Heart right ventricle (tissue), 16 donors: ENCODE results near the gene SCAMP3. TPM values are rescaled to one million over a fixed set of nuclear protein-coding genes. Genes with fewer than 3 reads are reported as not detected.

Experiments used
- ATAC-seq, 8 donors: fragments of 200-7000 bp; cut with Tn5 transposase; one replicate each; pipeline ENCODE4 v1.9.1; 2020; ENCODE audit warnings: mild to moderate bottlenecking in 8 of 8, moderate library complexity in 8 of 8, moderate number of reproducible peaks in 1 of 8
- DNase-seq, 2 donors: peaks; one replicate each; pipeline ENCODE4 v3.0.0-alpha.2; 2020
- H3K27ac ChIP-seq, 10 donors: fragments of 200-600 bp; sonication (generic) in 2 of 10; one replicate each; pipeline versions ENCODE4 v1.5.0 to v1.8.0; 2020 to 2022; ENCODE audit warnings: mild to moderate bottlenecking in 3 of 10
- H3K27me3 ChIP-seq, 7 donors: fragments of 200-600 bp; one replicate each; pipeline ENCODE4 v1.8.0; 2021 to 2022; ENCODE audit warnings: mild to moderate bottlenecking in 2 of 7
- H3K36me3 ChIP-seq, 9 donors: fragments of 200-600 bp; sonication (generic) in 1 of 9; one replicate each; pipeline versions ENCODE4 v1.5.0 to v1.8.0; 2020 to 2022; ENCODE audit warnings: mild to moderate bottlenecking in 2 of 9
- H3K4me1 ChIP-seq, 9 donors: fragments of 200-600 bp; sonication (generic) in 1 of 9; one replicate each; pipeline versions ENCODE4 v1.5.0 to v1.8.0; 2020 to 2022; ENCODE audit warnings: mild to moderate bottlenecking in 4 of 9
- H3K4me3 ChIP-seq, 10 donors: fragments of 200-600 bp; sonication (generic) in 2 of 10; one replicate each; pipeline versions ENCODE4 v1.5.0 to v1.8.0; 2020 to 2022; ENCODE audit warnings: mild to moderate bottlenecking in 7 of 10, moderate library complexity in 2 of 10
- H3K9me3 ChIP-seq, 11 donors: fragments of 200-600 bp in 10 of 11; sonication (generic) in 2 of 11; one replicate each; pipeline versions ENCODE4 v1.5.0 to v1.8.0; 2013 to 2022; ENCODE audit warnings: mild to moderate bottlenecking in 2 of 11, control low read depth in 1 of 11, moderate library complexity in 1 of 11
- CTCF ChIP-seq, 9 donors: fragments of 200-600 bp; sonication (generic) in 2 of 9; IDR thresholded peaks; one replicate each; pipeline versions ENCODE4 v1.5.0 to v1.8.0; 2021 to 2022; ENCODE audit warnings: antibody characterized with exemption in 9 of 9, mild to moderate bottlenecking in 5 of 9, moderate library complexity in 1 of 9
- WGBS, 2 donors: extraction: QIAGEN DNeasy Blood & Tissue Kit; methylation state at CpG; one replicate each; pipeline ENCODE4 v1.1.7; 2013; ENCODE audit warnings: inconsistent platforms in 1 of 2; 5-methylcytosine and 5-hydroxymethylcytosine counted together
- intact Hi-C, 10 donors: fragments of 100-400 bp; cut with DNase I; formaldehyde crosslinking; loops; one replicate each; pipeline versions ENCODE4 v1.11.1 to v1.14.2; 2022
- polyA plus RNA-seq, 2 donors: library from polyadenylated mRNA; stranded (reverse); fragments of 200-250 nt; gene quantifications; one replicate each; pipeline ENCODE4 v1.2.3, GENCODE V29; 2013
- total RNA-seq, 10 donors: library from RNA; stranded (reverse); fragmentation: NEBNext Ultra II Directional in 3 of 10; extraction: Animal tissue kit (Norgen Biotek cat#: 25700) in 3 of 10; gene quantifications; one replicate each; pipeline versions ENCODE4 v1.2.1 to v1.2.4, GENCODE V29; 2021 to 2023
- donor health status: Arrhythmogenic right ventricular cardiomyopathy.
- donor health status: ischemic (EF 13 %, LVEDD 7.1; RV severe dilation, severe dysfunction).
- donor health status: healthy with polysubstance abuse.
- donor health status: DM: no; HTN: yes; CAD: no.
- donor health status: DM: no; HTN: no; CAD: no.
- donor health status: ischemic (EF 25% LVEDD 6.9; RV normal size, moderate dysfunction).
- donor health status: ischemic (EF 25% LVEDD 5.7; RV mildly dilated, moderate dysfunction).
- donor health status: healthy.
- donor health status: DM: yes; HTN: yes; CAD: no.
- donor health status: Ischemic cardiomyopathy.
- donor health status: ischemic (EF 35%, LVEDD 5.7; RV mildly dilated, moderate dysfunction).
- donor health status: nonischemic (EF 11% LVEDD 7.7; RV severe dilation, severe dysfunction).
- donor health status: DM: yes; HTN: yes; CAD: no.
- donor health status: PGD.
- donor health status: ischemic (EF 29% LVEDD 5.4; RV normal size, mild dysfunction).
- donor health status: nonischemic (EF 23%, LVEDD 6.1; RV moderate dilation, normal function).

The SCAMP3 gene
- total and polyA plus RNA-seq, 12 donors = 47.9 to 109 (median 60.1) TPM

GRCh38 chr1:155254228-155254713 lies 7.9 kb downstream of the SCAMP3 start:
- no peaks in the 10 kb centered on the region for H3K27me3 ChIP-seq
- H3K4me3 ChIP-seq = peak overlapping the region; percentile 64 to 99 (median 92)
- TF ChIP-seq CTCF (IDR thresholded peaks at IDR 0.05) = no peak
- 46 to 48% methylated on average over 12 of the region's 12 CpGs for WGBS, 2 donors
- intact Hi-C loops = loop anchor here in 7 of 10 donors (2.0 to 10.0 kb wide), 5 partner anchors 68 to 341 kb away; partner anchors contain the start of gene RUSC1 (in 5 of the 7)
- H3K36me3 ChIP-seq = peaks cover 0 to 32% (median 12%) of the 10 kb centered on the region in 9 donors
- H3K27ac ChIP-seq = peak overlapping the region in 9 of 10 donors; percentile 22 to 100 (median 97)
- no peaks in the 10 kb centered on the region for H3K9me3 ChIP-seq
- DNase-seq (no peak), ATAC-seq (peak in 1 of 8 donors; percentile 1)
- peaks cover 12 to 44% (median 35%) of the 10 kb centered on the region in 9 donors for H3K4me1 ChIP-seq

GRCh38 chr1:155253797-155254196 lies 8.4 kb downstream of the SCAMP3 start:
- Histone ChIP-seq H3K27me3 (no peaks in the 10 kb centered on the region), H3K9me3 (no peaks in the 10 kb centered on the region), H3K36me3 (peaks cover 0 to 32% (median 11%) of the 10 kb centered on the region in 9 donors), H3K27ac (peak overlapping the region in 7 of 10 donors; percentile 22 to 100 (median 97)), H3K4me1 (peaks cover 12 to 44% (median 35%) of the 10 kb centered on the region in 9 donors), H3K4me3 (peak overlapping the region in 7 of 10 donors; percentile 78 to 99 (median 93))
- DNase-seq (no peak), ATAC-seq (no peak)
- TF ChIP-seq CTCF (IDR thresholded peaks at IDR 0.05) = no peak
- intact Hi-C loops = loop anchor here in 7 of 10 donors (2.0 to 10.0 kb wide), 5 partner anchors 69 to 341 kb away; partner anchors contain the start of gene RUSC1 (in 5 of the 7)
- WGBS, 2 donors = 67 to 75% methylated on average over 5 of the region's 5 CpGs

GRCh38 chr1:155253208-155253607 lies 9.0 kb downstream of the SCAMP3 start:
- peak overlapping the region in 1 of 10 donors; percentile 100 for H3K27ac ChIP-seq
- H3K4me3 ChIP-seq = peak overlapping the region in 1 of 10 donors; percentile 80
- no peak for DNase-seq

GRCh38 chr1:155251566-155251965 lies 10.6 kb downstream of the SCAMP3 start:
- no peaks in the 10 kb centered on the region for H3K27me3 ChIP-seq
- DNase-seq (no peak), ATAC-seq (no peak)
- intact Hi-C loops = loop anchor here in 8 of 10 donors (2.0 to 10.0 kb wide), 7 partner anchors 71 to 343 kb away; partner anchors contain the start of gene RUSC1 (in 5 of the 8)
- H3K4me1 ChIP-seq = peaks cover 12 to 43% (median 35%) of the 10 kb centered on the region in 9 donors
- no peak overlapping the region for H3K4me3 ChIP-seq
- H3K36me3 ChIP-seq = peaks cover 0 to 28% (median 4%) of the 10 kb centered on the region in 9 donors
- H3K27ac ChIP-seq = peak overlapping the region in 2 of 10 donors; percentile 33 to 60
- 75 to 85% methylated on average over 7 of the region's 7 CpGs for WGBS, 2 donors
- H3K9me3 ChIP-seq = no peaks in the 10 kb centered on the region
- TF ChIP-seq CTCF (IDR thresholded peaks at IDR 0.05) = no peak

More at GRCh38 chr1:155253208-155253607, 9.0 kb downstream of the SCAMP3 start:
- ATAC-seq = no peak
- Histone ChIP-seq H3K36me3 (peaks cover 0 to 32% (median 6%) of the 10 kb centered on the region in 9 donors), H3K9me3 (no peaks in the 10 kb centered on the region), H3K4me1 (peaks cover 12 to 44% (median 35%) of the 10 kb centered on the region in 9 donors), H3K27me3 (no peaks in the 10 kb centered on the region)
- TF ChIP-seq CTCF (IDR thresholded peaks at IDR 0.05) = no peak
- intact Hi-C loops = loop anchor here in 6 of 10 donors (5.0 to 10.0 kb wide), 4 partner anchors 69 to 342 kb away; partner anchors contain the start of gene RUSC1 (in 5 of the 6)
- 83 to 86% methylated on average over 5 of the region's 5 CpGs for WGBS, 2 donors
